Pulmonary artery endothelial cell (primary cell): ENCODE measurements around the gene WDR43. TPM values are rescaled to one million over a fixed set of nuclear protein-coding genes. Genes with fewer than 3 reads are reported as not detected.
"Not testable (repeated sequence)": the region's sequence is repeated elsewhere in the genome, so short reads cannot be mapped to it uniquely, and the experiment has no call there.

Source experiments
- DNase-seq: peaks from one replicate; pipeline ENCODE4 v3.0.0-alpha.2; 2011; ENCODE audit warnings: low read depth, low spot score
- total RNA-seq: library from RNA; depleted of rRNA; stranded (reverse); fragments of >200 nt; gene quantifications from 2 replicates; pipeline ENCODE4 v1.2.3, GENCODE V29; 2014

WDR43 gene
- total RNA-seq, 1 donor from 2014 or later = 105 TPM

- no peak for DNase-seq
These were observed 65.9 kb downstream of the WDR43 start for GRCh38 chr2:28960401-28960800.

DNA sequence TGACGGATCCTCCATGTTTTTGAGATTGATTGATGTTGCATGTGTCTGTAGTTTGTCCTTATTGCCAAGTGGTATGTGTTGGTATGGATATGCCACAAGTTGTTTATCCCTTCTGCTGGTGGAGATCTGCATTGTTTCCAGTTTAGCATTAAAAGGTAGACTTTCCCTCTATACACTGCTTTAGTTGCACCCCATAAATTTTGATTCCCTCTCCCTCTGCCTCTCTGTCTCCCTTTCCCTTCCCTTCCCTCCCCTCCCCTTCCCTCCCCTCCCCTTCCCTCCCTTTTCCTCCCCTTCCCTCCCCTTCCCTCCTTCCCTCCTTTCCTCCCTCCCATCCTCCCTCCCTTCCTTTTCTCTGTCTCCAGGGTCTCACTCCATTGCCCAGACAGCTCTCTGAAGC lies 68.0 kb downstream of the WDR43 start:
- DNase-seq = no peak

- DNase-seq = no peak
These were observed 76.1 kb downstream of the WDR43 start for GRCh38 chr2:28970464-28971160.

GRCh38 chr2:28972778-28973335 lies 78.4 kb downstream of the WDR43 start:
- no peak for DNase-seq

GRCh38 chr2:28974252-28974651 lies 79.8 kb downstream of the WDR43 start:
- no peak for DNase-seq

DNA sequence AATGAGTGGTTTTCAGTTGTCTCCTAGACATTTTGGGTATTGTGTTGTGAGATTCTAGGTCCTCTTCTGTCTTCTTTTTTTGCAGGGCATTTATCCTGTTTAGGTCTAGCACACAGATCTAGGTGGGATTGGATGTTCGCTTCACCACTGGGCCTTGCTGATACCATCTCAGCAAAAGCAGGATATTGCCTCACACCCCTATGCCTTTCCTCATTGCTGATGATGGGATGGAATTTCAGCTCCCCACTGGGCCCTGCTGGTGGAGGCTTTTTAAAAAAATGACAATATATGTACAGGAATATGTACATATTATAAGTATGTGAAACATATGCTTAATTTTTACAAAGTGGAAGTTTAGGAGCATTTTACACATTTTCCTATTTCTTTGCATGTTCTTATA lies 81.2 kb downstream of the WDR43 start:
- no peak for DNase-seq

DNA sequence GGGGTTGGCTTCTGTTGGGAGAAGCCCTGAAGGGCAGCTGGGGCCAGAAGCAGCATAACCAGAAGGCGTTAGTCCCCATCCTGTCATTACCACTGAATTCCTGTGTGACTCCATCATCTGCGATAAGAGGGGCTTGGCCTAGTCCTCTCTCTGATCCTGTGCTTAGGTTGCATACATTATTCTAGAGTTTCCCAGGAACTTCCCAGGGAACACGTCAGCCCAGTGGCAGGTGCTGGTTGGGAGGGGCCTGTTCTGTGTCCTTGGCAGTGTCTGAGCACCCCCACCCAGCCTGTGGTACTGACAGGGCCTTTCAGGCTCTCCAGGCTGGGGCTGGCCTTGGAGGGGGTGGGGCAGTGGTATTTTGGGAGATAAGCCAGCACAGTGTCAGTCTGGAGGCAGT lies 82.1 kb downstream of the WDR43 start:
- no peak for DNase-seq

DNA sequence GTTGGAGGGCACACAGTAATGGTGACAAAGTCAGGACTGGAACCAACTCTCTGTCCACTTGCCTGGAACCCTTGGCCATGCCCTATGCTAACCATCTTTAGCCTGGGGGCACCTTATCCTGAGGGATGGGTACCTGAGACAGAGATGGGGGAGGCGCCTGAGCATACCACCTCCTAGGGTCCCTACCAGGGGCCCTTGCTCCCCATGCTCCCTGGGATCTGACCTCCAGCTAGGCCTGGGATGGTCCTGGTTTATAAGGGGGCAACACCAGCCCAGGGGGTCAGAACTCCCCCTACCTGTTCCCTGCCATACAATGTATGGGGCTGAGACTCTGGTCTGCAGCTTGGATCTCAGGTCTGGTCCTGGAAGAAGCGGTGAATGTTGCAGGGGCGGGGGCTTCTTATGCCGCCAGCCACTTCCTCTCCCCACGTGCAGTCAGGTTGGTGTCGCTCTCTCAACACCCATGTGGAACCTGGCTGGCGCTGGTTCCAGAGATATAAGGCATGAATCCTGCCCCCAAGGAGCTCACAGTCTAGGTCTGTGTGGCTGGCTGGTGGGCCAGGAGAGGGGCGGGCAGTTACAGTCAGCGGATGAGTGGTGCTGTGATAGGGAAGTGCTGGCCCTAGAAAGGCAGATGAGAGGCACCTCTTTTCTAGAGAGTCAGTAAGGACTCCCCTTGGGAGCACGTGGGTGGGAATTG lies 82.9 kb downstream of the WDR43 start:
- DNase-seq = no peak

DNA sequence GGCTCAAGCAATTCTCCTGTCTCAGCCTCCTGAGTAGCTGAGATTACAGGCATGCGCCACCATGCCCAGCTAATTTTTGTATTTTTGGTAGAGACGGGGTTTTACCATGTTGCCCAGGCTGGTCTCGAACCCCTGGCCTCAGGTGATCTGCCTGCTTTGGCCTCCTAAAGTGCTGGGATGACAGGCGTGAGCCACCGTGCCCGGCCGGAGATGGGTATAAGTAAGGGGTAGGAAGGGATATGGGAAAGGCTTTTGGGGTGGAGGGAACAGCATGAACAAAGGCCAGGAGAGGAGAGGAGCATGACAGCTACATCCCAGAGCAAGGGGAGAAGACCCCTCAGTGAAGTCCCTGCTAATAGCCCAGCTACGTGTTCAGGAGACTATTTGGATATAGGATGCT lies 83.5 kb downstream of the WDR43 start:
- DNase-seq = not testable (repeated sequence)

- no peak for DNase-seq
These were observed 84.1 kb downstream of the WDR43 start for GRCh38 chr2:28978606-28979005.

- no peak for DNase-seq
These were observed 84.6 kb downstream of the WDR43 start for GRCh38 chr2:28979041-28979440.

DNA sequence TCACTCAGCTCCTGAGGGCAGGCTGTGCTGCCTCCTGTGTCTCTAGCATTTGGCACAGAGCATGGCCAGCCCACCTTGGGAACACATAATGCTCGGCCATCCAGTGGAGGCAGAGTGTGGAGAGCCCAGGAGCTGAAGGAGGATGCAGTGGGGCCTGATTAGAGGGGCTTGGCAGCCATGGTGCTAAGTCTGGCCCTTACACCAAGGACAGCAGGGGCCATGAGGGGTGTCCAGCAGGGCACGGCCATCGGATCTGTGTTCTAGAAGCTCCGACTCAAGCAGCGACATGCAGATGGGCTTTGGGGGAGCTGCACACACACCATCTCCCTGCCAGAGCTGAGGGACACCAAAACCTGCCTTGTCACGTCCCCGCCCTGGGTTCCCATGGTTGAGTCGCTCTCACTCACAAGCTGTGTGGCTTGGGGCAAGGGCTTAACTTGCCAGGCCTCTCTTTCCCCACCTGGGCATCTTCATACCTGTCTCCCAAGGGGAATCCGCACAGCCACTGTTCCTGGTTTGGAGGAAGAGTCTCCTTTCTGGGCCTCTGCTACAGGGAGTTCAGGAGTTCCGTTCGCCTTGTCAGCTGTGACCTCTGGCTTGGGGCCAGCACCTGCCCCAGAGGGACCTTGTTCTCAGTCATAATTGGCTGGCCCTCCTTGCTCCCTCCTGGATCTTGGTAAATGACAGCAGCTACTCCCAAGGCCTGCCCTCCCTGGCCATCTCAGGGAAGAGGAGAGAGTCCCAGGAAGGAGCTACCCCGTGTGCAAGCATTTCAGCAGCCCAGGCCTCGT lies 85.3 kb downstream of the WDR43 start:
- no peak for DNase-seq

GRCh38 chr2:28980368-28981015 lies 86.0 kb downstream of the WDR43 start:
- no peak for DNase-seq

- DNase-seq = no peak
These were observed 86.6 kb downstream of the WDR43 start, which contains the start of gene TOGARAM2 for GRCh38 chr2:28981016-28981441. TOGARAM2 (plus strand) TSS chr2:28981298; CDS start chr2:28994835, 13,537 bp downstream.

DNA sequence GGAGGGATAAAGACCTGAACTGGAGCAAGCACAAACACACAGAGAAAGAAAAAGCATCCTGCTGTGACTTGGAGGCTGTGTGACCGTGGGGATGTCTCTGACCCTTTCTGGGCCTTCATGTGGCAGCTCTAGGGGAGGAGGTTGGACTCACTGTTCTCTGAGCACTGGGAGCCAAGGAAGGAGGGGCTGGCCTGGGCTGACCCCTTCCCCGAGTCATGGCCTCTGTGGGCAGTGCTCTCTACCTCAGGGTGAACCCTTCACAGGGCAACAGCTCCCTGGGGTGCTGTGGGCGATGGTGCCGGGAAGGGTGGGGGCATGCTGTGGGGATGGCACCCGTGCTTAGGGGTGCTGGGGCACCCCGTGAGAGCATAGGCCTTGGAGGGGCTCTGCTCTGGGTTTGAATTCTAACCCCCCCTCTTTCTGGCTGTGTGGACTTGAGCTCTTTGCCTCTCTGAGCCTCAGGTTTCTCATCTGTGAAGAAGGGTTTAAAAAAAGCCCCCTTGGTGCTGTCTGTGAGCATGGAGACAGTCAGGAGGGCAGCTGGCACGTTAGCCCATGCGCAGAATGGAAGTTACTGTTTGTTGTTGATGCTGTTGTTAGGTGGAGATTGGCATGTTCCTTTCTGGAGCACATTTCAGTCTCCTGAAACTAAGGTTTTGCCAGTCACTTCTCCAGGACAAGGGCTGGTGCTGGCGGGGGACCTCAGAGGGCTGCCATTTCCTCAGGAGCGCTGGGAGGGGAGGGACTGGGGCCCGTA lies 87.3 kb downstream of the WDR43 start:
- DNase-seq = no peak

GRCh38 chr2:28982381-28982950 lies 88.0 kb downstream of the WDR43 start:
- DNase-seq = no peak

DNA sequence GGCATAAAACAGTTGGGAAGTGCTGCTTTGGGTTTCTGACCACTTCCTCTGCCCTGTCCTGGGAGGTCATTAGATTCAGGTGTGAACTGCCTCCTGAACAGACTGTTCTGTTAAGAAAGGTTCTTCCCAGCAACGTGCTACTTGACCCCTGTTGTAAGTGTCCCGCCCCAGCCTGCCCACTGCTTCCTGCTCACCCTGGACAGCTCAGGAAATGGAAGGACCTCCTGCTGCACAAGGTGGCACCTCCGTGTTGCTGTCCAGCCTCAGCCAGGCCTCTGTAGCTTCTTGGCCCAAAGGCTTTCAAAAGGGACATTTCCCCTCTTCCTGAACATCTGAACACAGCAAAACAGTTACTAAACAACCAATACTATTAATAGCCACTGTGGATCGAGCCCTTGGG lies 92.0 kb downstream of the WDR43 start:
- DNase-seq = no peak

- DNase-seq = no peak
These were observed 95.5 kb downstream of the WDR43 start for GRCh38 chr2:28989973-28990372.

DNA sequence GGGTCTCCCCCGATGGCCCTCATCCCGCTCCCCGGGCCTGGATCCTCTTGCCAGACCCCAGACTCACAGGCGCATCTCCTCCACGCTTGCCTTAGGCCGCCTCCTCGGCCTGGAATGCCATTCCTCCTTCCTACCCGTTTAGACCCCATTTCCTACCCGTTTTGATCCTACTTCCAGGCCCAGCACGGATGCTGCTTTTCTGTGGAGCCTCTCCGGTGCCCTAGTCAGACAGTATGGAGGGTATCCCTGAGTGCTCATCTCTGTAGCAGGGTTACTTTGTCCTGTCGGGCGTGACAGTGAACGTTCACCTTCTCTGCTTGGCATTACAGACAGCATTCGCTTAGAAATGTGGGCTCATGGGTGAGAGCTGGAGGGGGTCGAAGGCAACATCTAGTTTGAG lies 96.0 kb downstream of the WDR43 start:
- DNase-seq = no peak

DNA sequence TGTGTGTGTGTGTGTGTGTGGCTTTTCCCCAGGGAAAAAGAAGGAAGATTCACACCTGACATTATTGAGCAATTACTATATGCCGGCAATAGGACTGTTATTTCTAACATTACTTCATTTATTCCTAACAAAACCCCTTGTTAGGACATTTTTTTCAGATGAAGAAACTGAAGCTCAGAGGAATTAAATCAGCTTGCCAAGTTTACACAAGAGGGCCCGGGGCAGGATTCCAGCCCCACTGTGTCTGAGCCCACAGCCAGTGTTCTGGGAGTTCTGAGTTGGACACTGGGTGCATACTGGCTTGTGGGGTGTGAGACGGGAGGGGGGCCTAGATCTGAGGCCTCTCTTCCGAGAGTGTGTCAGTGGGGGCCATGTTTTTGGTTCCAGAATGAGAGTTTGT lies 96.6 kb downstream of the WDR43 start:
- no peak for DNase-seq
